HepG2 (cell line): ENCODE measurements around the gene STEAP3. TPM values are rescaled to one million over a fixed set of nuclear protein-coding genes. Genes with fewer than 3 reads are reported as not detected.
A peak's percentile ranks its signal among the peaks of the same experiment; 100 is the strongest.

ENCODE experiments used
- AHR ChIP-seq: IDR thresholded peaks from 2 replicates; pipeline ENCODE4 v1.6.1; 2018; ENCODE audit warnings: missing genetic modification reagents, missing compliant biosample characterization
- ATAD3A ChIP-seq: sonication (generic); formaldehyde crosslinking; IDR thresholded peaks from 2 replicates; pipeline ENCODE4 v1.4.0; 2020; ENCODE audit warnings: missing genetic modification reagents
- CCDC6 ChIP-seq: sonication (generic); formaldehyde crosslinking; IDR thresholded peaks from 2 replicates; pipeline ENCODE4 v1.8.1; 2022; ENCODE audit warnings: mild to moderate bottlenecking, missing genetic modification reagents, moderate library complexity
- FOXM1 ChIP-seq: sonication (generic); formaldehyde crosslinking; IDR thresholded peaks from 2 replicates; pipeline ENCODE4 v1.5.0; 2020; ENCODE audit warnings: missing genetic modification reagents
- GATA4 ChIP-seq: sonication (generic); IDR thresholded peaks from 2 replicates; pipeline ENCODE4 v1.6.1; 2016; ENCODE audit warnings: antibody characterized with exemption, low read depth, borderline replicate concordance
- IKZF5 ChIP-seq: IDR thresholded peaks from 2 replicates; pipeline ENCODE4 v1.6.1; 2018; ENCODE audit warnings: missing genetic modification reagents, mild to moderate bottlenecking, missing compliant biosample characterization
- KAT8 ChIP-seq: IDR thresholded peaks from 2 replicates; pipeline ENCODE4 v1.6.1; 2016; ENCODE audit warnings: missing genetic modification reagents, missing compliant biosample characterization
- MATR3 ChIP-seq: sonication (generic); formaldehyde crosslinking; IDR thresholded peaks from 2 replicates; pipeline ENCODE4 v1.4.0; 2020; ENCODE audit warnings: missing genetic modification reagents
- MAZ ChIP-seq, 2 experiments: sonication (generic) in 1 of 2; formaldehyde crosslinking in 1 of 2; IDR thresholded peaks; 2 replicates each; pipeline versions ENCODE4 v1.5.0 to v1.6.1; 2012 to 2020; ENCODE audit warnings: low read depth in 2 of 2, mild to moderate bottlenecking in 2 of 2, borderline replicate concordance in 1 of 2, improper control_type of control experiment in 1 of 2, low read length in 1 of 2, missing genetic modification reagents in 1 of 2, moderate library complexity in 1 of 2
- MEIS2 ChIP-seq: sonication (generic); formaldehyde crosslinking; IDR thresholded peaks from 2 replicates; pipeline ENCODE4 v1.9.0; 2021; ENCODE audit warnings: mild to moderate bottlenecking, missing genetic modification reagents
- MTA3 ChIP-seq: sonication (generic); formaldehyde crosslinking; IDR thresholded peaks from 2 replicates; pipeline ENCODE4 v1.4.0; 2020; ENCODE audit warnings: missing genetic modification reagents
- PCBP2 ChIP-seq: fragments of 200-400 bp; formaldehyde crosslinking; optimal IDR thresholded peaks from 2 replicates; pipeline ENCODE3; 2018; ENCODE audit warnings: low read length, low read depth; ENCODE audit not compliant: poor library complexity, severe bottlenecking
- RORA ChIP-seq: sonication (generic); formaldehyde crosslinking; IDR thresholded peaks from 2 replicates; pipeline ENCODE4 v1.5.0; 2020; ENCODE audit warnings: mild to moderate bottlenecking, missing genetic modification reagents, moderate library complexity
- SATB2 ChIP-seq: sonication (generic); formaldehyde crosslinking; IDR thresholded peaks from 2 replicates; pipeline ENCODE4 v1.5.0; 2020; ENCODE audit warnings: missing genetic modification reagents
- SETDB1 ChIP-seq: sonication (generic); formaldehyde crosslinking; IDR thresholded peaks from 2 replicates; pipeline ENCODE4 v1.5.1; 2020; ENCODE audit warnings: missing genetic modification reagents, mild to moderate bottlenecking, borderline replicate concordance
- TBL1XR1 ChIP-seq: fragments of 150-350 bp; IDR thresholded peaks from 2 replicates; pipeline ENCODE4 v1.6.1; 2014; ENCODE audit warnings: borderline replicate concordance, low read length; ENCODE audit not compliant: partially characterized antibody
- TBX3 ChIP-seq: fragments of 450-650 bp; IDR thresholded peaks from 2 replicates; pipeline ENCODE4 v1.6.1; 2017; ENCODE audit warnings: antibody characterized with exemption, mild to moderate bottlenecking, inconsistent platforms, borderline replicate concordance
- ZFP36 ChIP-seq: fragments of 150-350 bp; IDR thresholded peaks from 2 replicates; pipeline ENCODE4 v1.6.1; 2018; ENCODE audit warnings: borderline replicate concordance, low read length, low read depth; ENCODE audit not compliant: partially characterized antibody
- ZNF678 ChIP-seq: sonication (generic); formaldehyde crosslinking; IDR thresholded peaks from 2 replicates; pipeline ENCODE4 v1.4.0; 2020; ENCODE audit warnings: mild to moderate bottlenecking, missing genetic modification reagents
- ZNF737 ChIP-seq: sonication (generic); formaldehyde crosslinking; IDR thresholded peaks from 2 replicates; pipeline ENCODE4 v1.5.0; 2020; ENCODE audit warnings: missing genetic modification reagents, mild to moderate bottlenecking, borderline replicate concordance
- ZZZ3 ChIP-seq: sonication (generic); formaldehyde crosslinking; IDR thresholded peaks from 2 replicates; pipeline ENCODE4 v1.4.0; 2020; ENCODE audit warnings: missing genetic modification reagents, mild to moderate bottlenecking, borderline replicate concordance
- polyA plus RNA-seq, 8 experiments: library from polyadenylated mRNA; depleted of rRNA in 3 of 8; stranded (reverse) in 7 of 8; unstranded in 1 of 8; fragments of >200 nt; fragmentation: Illumina TruSeq in 4 of 8; extraction: Trizol in 4 of 8; gene quantifications; 2 replicates each; pipeline versions ENCODE4 v1.2.1 to v1.2.3, GENCODE V29; 2011 to 2016; ENCODE audit warnings: low read depth in 4 of 8, missing spikeins in 1 of 8, mixed read lengths in 1 of 8; ENCODE audit not compliant: insufficient read depth in 1 of 8
- total RNA-seq, 5 experiments: library from RNA; depleted of rRNA; stranded (reverse); fragments of >200 nt; fragmentation: Illumina TruSeq; extraction: Trizol; gene quantifications; 2 replicates each; pipeline ENCODE4 v1.2.3, GENCODE V29; 2016; ENCODE audit warnings: low read depth in 1 of 5
- TF ChIP-seq, protein P1 (sequence below): sonication (generic); formaldehyde crosslinking; IDR thresholded peaks from 2 replicates; pipeline ENCODE4 v1.9.0; 2021; ENCODE audit warnings: mild to moderate bottlenecking, missing genetic modification reagents

The STEAP3 gene
- total and polyA plus RNA-seq, 2 of the 13 experiments (the other 11 are each of a cell fraction or from before 2014, with no cell fraction given): 7.3 to 21.1 TPM

DNA sequence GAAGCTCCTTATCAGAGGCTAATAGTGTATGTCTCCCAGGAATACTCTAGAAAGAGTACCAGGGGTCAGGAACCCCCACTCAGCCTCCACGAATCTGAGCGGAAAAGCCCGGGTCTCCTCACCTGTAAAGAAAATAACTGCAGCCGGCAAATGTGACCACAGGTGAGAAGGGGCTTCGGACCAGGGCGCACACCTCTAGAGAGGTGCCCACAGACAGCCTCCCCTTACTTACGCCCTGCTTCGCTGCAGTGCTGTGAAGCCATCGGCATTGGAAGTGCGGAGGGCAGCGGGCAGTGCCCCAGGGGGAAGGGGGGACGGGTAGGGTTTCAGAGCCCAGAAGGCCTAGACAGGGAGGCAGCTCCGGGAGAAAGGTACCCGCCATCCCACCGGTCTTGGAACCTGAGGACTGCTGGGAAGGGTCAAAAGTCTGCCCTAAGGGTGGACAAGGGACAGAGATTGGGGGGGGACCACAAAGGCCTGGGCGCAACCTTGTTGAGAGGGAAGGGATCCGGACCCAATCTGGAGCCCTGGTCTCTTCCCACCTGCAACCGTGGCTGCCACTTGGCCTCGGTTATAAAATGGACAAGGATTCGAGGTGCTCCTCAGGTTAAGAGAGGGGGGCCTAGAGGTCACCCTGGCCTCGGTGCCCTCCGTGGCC lies 642 bp upstream of the STEAP3 start (continued):
- TF ChIP-seq, protein P1, sequence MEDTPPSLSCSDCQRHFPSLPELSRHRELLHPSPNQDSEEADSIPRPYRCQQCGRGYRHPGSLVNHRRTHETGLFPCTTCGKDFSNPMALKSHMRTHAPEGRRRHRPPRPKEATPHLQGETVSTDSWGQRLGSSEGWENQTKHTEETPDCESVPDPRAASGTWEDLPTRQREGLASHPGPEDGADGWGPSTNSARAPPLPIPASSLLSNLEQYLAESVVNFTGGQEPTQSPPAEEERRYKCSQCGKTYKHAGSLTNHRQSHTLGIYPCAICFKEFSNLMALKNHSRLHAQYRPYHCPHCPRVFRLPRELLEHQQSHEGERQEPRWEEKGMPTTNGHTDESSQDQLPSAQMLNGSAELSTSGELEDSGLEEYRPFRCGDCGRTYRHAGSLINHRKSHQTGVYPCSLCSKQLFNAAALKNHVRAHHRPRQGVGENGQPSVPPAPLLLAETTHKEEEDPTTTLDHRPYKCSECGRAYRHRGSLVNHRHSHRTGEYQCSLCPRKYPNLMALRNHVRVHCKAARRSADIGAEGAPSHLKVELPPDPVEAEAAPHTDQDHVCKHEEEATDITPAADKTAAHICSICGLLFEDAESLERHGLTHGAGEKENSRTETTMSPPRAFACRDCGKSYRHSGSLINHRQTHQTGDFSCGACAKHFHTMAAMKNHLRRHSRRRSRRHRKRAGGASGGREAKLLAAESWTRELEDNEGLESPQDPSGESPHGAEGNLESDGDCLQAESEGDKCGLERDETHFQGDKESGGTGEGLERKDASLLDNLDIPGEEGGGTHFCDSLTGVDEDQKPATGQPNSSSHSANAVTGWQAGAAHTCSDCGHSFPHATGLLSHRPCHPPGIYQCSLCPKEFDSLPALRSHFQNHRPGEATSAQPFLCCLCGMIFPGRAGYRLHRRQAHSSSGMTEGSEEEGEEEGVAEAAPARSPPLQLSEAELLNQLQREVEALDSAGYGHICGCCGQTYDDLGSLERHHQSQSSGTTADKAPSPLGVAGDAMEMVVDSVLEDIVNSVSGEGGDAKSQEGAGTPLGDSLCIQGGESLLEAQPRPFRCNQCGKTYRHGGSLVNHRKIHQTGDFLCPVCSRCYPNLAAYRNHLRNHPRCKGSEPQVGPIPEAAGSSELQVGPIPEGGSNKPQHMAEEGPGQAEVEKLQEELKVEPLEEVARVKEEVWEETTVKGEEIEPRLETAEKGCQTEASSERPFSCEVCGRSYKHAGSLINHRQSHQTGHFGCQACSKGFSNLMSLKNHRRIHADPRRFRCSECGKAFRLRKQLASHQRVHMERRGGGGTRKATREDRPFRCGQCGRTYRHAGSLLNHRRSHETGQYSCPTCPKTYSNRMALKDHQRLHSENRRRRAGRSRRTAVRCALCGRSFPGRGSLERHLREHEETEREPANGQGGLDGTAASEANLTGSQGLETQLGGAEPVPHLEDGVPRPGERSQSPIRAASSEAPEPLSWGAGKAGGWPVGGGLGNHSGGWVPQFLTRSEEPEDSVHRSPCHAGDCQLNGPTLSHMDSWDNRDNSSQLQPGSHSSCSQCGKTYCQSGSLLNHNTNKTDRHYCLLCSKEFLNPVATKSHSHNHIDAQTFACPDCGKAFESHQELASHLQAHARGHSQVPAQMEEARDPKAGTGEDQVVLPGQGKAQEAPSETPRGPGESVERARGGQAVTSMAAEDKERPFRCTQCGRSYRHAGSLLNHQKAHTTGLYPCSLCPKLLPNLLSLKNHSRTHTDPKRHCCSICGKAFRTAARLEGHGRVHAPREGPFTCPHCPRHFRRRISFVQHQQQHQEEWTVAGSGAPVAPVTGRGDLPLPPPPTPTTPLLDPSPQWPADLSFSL (CRISPR knock-in tag): no peak
- TF ChIP-seq AHR (CRISPR knock-in tag) (peak; percentile 28; the same call in 1 of the 2 replicates), KAT8 (CRISPR knock-in tag) (no peak), ZNF678 (CRISPR knock-in tag) (no peak), SATB2 (CRISPR knock-in tag) (no peak), FOXM1 (CRISPR knock-in tag) (no peak), PCBP2 (no peak), MAZ (IDR thresholded peaks at IDR 0.05; ENCODE audit: borderline replicate concordance, low read depth, low read length) (no peak), MAZ (CRISPR knock-in tag; IDR thresholded peaks at IDR 0.05; ENCODE audit: low read depth) (no peak), GATA4 (no peak), IKZF5 (CRISPR knock-in tag) (no peak), MTA3 (CRISPR knock-in tag) (no peak), ATAD3A (CRISPR knock-in tag) (no peak), ZZZ3 (CRISPR knock-in tag) (0 out of 2 replicates have a peak, but pooled peaks have one; percentile 18), ZFP36 (no peak), MATR3 (no peak), TBL1XR1 (no peak), RORA (CRISPR knock-in tag) (no peak), MEIS2 (CRISPR knock-in tag) (peak; percentile 55; the same call in 1 of the 2 replicates), CCDC6 (no peak), ZNF737 (CRISPR knock-in tag) (no peak), SETDB1 (peak; percentile 42; the same call in 1 of the 2 replicates), TBX3 (no peak)
